SK-N-MC (cell line): ENCODE results near the gene ANKS3.

ENCODE experiments used
- FOXP2 ChIP-seq: optimal IDR thresholded peaks from 2 replicates; pipeline ENCODE3; 2011; ENCODE audit warnings: mild to moderate bottlenecking, moderate library complexity; ENCODE audit not compliant: insufficient read depth; ENCODE audit errors: extremely low read length, control extremely low read depth
- POLR2AphosphoS5 ChIP-seq: IDR thresholded peaks from 2 replicates; pipeline ENCODE4 v1.6.1; 2012; ENCODE audit warnings: mild to moderate bottlenecking, low read depth, low read length, borderline replicate concordance

GRCh38 chr16:4683255-4684057, 50.6 kb downstream of the ANKS3 start:
- TF ChIP-seq POLR2AphosphoS5: no peak
- TF ChIP-seq FOXP2: no peak
